ENCODE results near the gene MRPS12. TPM values are rescaled to one million over a fixed set of nuclear protein-coding genes. Genes with fewer than 3 reads are reported as not detected.

Gene MRPS12
- polyA plus RNA-seq, 2 donors = 15.0 to 54.4 TPM

- WGBS, 2 donors = 64 to 68% methylated on average over 9 to 10 of the region's 10 CpGs
- Histone ChIP-seq H3K9me3 (ENCODE audit: control insufficient read depth in 2 of 2, insufficient read depth in 1 of 2, low read depth in 1 of 2, low read length in 1 of 2) (no peaks in the 10 kb centered on the region), H3K4me1 (ENCODE audit: control insufficient read depth in 2 of 2, insufficient read depth in 2 of 2, low read length in 1 of 2) (peaks cover 2 to 4% of the 10 kb centered on the region in 2 donors), H3K4me3 (ENCODE audit: low read depth in 1 of 2, low read length in 2 of 2) (no peak overlapping the region), H3K27ac (ENCODE audit: low read depth in 2 of 2, low read length in 1 of 2) (no peak overlapping the region), H3K27me3 (ENCODE audit: control insufficient read depth in 1 of 2, insufficient read depth in 2 of 2, low read length in 2 of 2) (no peaks in the 10 kb centered on the region), H3K36me3 (ENCODE audit: control insufficient read depth in 2 of 2, insufficient read depth in 2 of 2, low read length in 1 of 2) (peaks cover 3 to 32% of the 10 kb centered on the region in 2 donors)
Observed at GRCh38 chr19:38908911-38909310, 21.8 kb upstream of the MRPS12 start.

GRCh38 chr19:38910488-38910887 lies 20.3 kb upstream of the MRPS12 start:
- Histone ChIP-seq H3K9me3 (ENCODE audit: control insufficient read depth in 2 of 2, insufficient read depth in 1 of 2, low read depth in 1 of 2, low read length in 1 of 2) (no peaks in the 10 kb centered on the region), H3K4me1 (ENCODE audit: control insufficient read depth in 2 of 2, insufficient read depth in 2 of 2, low read length in 1 of 2) (peaks cover 0 to 2% of the 10 kb centered on the region in 2 donors), H3K4me3 (ENCODE audit: low read depth in 1 of 2, low read length in 2 of 2) (no peak overlapping the region), H3K27ac (ENCODE audit: low read depth in 2 of 2, low read length in 1 of 2) (no peak overlapping the region), H3K27me3 (ENCODE audit: control insufficient read depth in 1 of 2, insufficient read depth in 2 of 2, low read length in 2 of 2) (no peaks in the 10 kb centered on the region), H3K36me3 (ENCODE audit: control insufficient read depth in 2 of 2, insufficient read depth in 2 of 2, low read length in 1 of 2) (peaks cover 3 to 28% of the 10 kb centered on the region in 2 donors)
- 93 to 95% methylated on average over 12 of the region's 12 CpGs for WGBS, 2 donors

GRCh38 chr19:38911388-38912001 lies 19.2 kb upstream of the MRPS12 start:
- peaks cover 0 to 2% of the 10 kb centered on the region in 2 donors for H3K4me1 ChIP-seq (ENCODE audit: control insufficient read depth in 2 of 2, insufficient read depth in 2 of 2, low read length in 1 of 2)
- WGBS, 2 donors = 59 to 65% methylated on average over 15 to 16 of the region's 16 CpGs
- no peak overlapping the region for H3K4me3 ChIP-seq (ENCODE audit: low read depth in 1 of 2, low read length in 2 of 2)
- H3K27me3 ChIP-seq (ENCODE audit: control insufficient read depth in 1 of 2, insufficient read depth in 2 of 2, low read length in 2 of 2) = no peaks in the 10 kb centered on the region
- no peak overlapping the region for H3K27ac ChIP-seq (ENCODE audit: low read depth in 2 of 2, low read length in 1 of 2)
- H3K9me3 ChIP-seq (ENCODE audit: control insufficient read depth in 2 of 2, insufficient read depth in 1 of 2, low read depth in 1 of 2, low read length in 1 of 2) = no peaks in the 10 kb centered on the region
- peaks cover 3 to 29% of the 10 kb centered on the region in 2 donors for H3K36me3 ChIP-seq (ENCODE audit: control insufficient read depth in 2 of 2, insufficient read depth in 2 of 2, low read length in 1 of 2)

- 71 to 73% methylated on average over 12 of the region's 12 CpGs for WGBS, 2 donors
- Histone ChIP-seq H3K9me3 (ENCODE audit: control insufficient read depth in 2 of 2, insufficient read depth in 1 of 2, low read depth in 1 of 2, low read length in 1 of 2) (no peaks in the 10 kb centered on the region), H3K27me3 (ENCODE audit: control insufficient read depth in 1 of 2, insufficient read depth in 2 of 2, low read length in 2 of 2) (no peaks in the 10 kb centered on the region), H3K4me3 (ENCODE audit: low read depth in 1 of 2, low read length in 2 of 2) (no peak overlapping the region), H3K27ac (ENCODE audit: low read depth in 2 of 2, low read length in 1 of 2) (no peak overlapping the region), H3K4me1 (ENCODE audit: control insufficient read depth in 2 of 2, insufficient read depth in 2 of 2, low read length in 1 of 2) (peaks cover 0 to 2% of the 10 kb centered on the region in 2 donors), H3K36me3 (ENCODE audit: control insufficient read depth in 2 of 2, insufficient read depth in 2 of 2, low read length in 1 of 2) (peaks cover 3 to 16% of the 10 kb centered on the region in 2 donors)
Observed at GRCh38 chr19:38912600-38913514, 17.9 kb upstream of the MRPS12 start.

- H3K4me3 ChIP-seq (ENCODE audit: low read depth in 1 of 2, low read length in 2 of 2) = no peak overlapping the region
- 92 to 96% methylated on average over 8 of the region's 8 CpGs for WGBS, 2 donors
- H3K27ac ChIP-seq (ENCODE audit: low read depth in 2 of 2, low read length in 1 of 2) = no peak overlapping the region
- H3K4me1 ChIP-seq (ENCODE audit: control insufficient read depth in 2 of 2, insufficient read depth in 2 of 2, low read length in 1 of 2) = peaks cover 2% of the 10 kb centered on the region in 2 donors
- peaks cover 3 to 11% of the 10 kb centered on the region in 2 donors for H3K36me3 ChIP-seq (ENCODE audit: control insufficient read depth in 2 of 2, insufficient read depth in 2 of 2, low read length in 1 of 2)
- H3K9me3 ChIP-seq (ENCODE audit: control insufficient read depth in 2 of 2, insufficient read depth in 1 of 2, low read depth in 1 of 2, low read length in 1 of 2) = no peaks in the 10 kb centered on the region
- H3K27me3 ChIP-seq (ENCODE audit: control insufficient read depth in 1 of 2, insufficient read depth in 2 of 2, low read length in 2 of 2) = no peaks in the 10 kb centered on the region
Observed at GRCh38 chr19:38913958-38914357, 16.8 kb upstream of the MRPS12 start.

GRCh38 chr19:38915329-38916321 lies 15.1 kb upstream of the MRPS12 start:
- WGBS, 2 donors = 89 to 92% methylated on average over 44 of the region's 44 CpGs
- H3K9me3 ChIP-seq (ENCODE audit: control insufficient read depth in 2 of 2, insufficient read depth in 1 of 2, low read depth in 1 of 2, low read length in 1 of 2) = no peaks in the 10 kb centered on the region
- no peak overlapping the region for H3K27ac ChIP-seq (ENCODE audit: low read depth in 2 of 2, low read length in 1 of 2)
- no peak overlapping the region for H3K4me3 ChIP-seq (ENCODE audit: low read depth in 1 of 2, low read length in 2 of 2)
- peaks cover 3 to 8% of the 10 kb centered on the region in 2 donors for H3K36me3 ChIP-seq (ENCODE audit: control insufficient read depth in 2 of 2, insufficient read depth in 2 of 2, low read length in 1 of 2)
- H3K4me1 ChIP-seq (ENCODE audit: control insufficient read depth in 2 of 2, insufficient read depth in 2 of 2, low read length in 1 of 2) = peaks cover 2% of the 10 kb centered on the region in 2 donors
- H3K27me3 ChIP-seq (ENCODE audit: control insufficient read depth in 1 of 2, insufficient read depth in 2 of 2, low read length in 2 of 2) = no peaks in the 10 kb centered on the region

GRCh38 chr19:38917516-38917915 lies 13.2 kb upstream of the MRPS12 start:
- peaks cover 0 to 2% of the 10 kb centered on the region in 2 donors for H3K4me1 ChIP-seq (ENCODE audit: control insufficient read depth in 2 of 2, insufficient read depth in 2 of 2, low read length in 1 of 2)
- WGBS, 2 donors = 83% methylated on average over 9 of the region's 9 CpGs

GRCh38 chr19:38917921-38918491 lies 12.7 kb upstream of the MRPS12 start:
- Histone ChIP-seq H3K9me3 (ENCODE audit: control insufficient read depth in 2 of 2, insufficient read depth in 1 of 2, low read depth in 1 of 2, low read length in 1 of 2) (no peaks in the 10 kb centered on the region), H3K36me3 (ENCODE audit: control insufficient read depth in 2 of 2, insufficient read depth in 2 of 2, low read length in 1 of 2) (peaks cover 3 to 13% of the 10 kb centered on the region in 2 donors), H3K27ac (ENCODE audit: low read depth in 2 of 2, low read length in 1 of 2) (no peak overlapping the region), H3K4me3 (ENCODE audit: low read depth in 1 of 2, low read length in 2 of 2) (no peak overlapping the region), H3K27me3 (ENCODE audit: control insufficient read depth in 1 of 2, insufficient read depth in 2 of 2, low read length in 2 of 2) (no peaks in the 10 kb centered on the region), H3K4me1 (ENCODE audit: control insufficient read depth in 2 of 2, insufficient read depth in 2 of 2, low read length in 1 of 2) (peaks cover 0 to 2% of the 10 kb centered on the region in 2 donors)
- WGBS, 2 donors = 65 to 70% methylated on average over 13 of the region's 13 CpGs

More at GRCh38 chr19:38917516-38917915, 13.2 kb upstream of the MRPS12 start:
- Histone ChIP-seq H3K27ac (ENCODE audit: low read depth in 2 of 2, low read length in 1 of 2) (no peak overlapping the region), H3K36me3 (ENCODE audit: control insufficient read depth in 2 of 2, insufficient read depth in 2 of 2, low read length in 1 of 2) (peaks cover 3 to 13% of the 10 kb centered on the region in 2 donors), H3K27me3 (ENCODE audit: control insufficient read depth in 1 of 2, insufficient read depth in 2 of 2, low read length in 2 of 2) (no peaks in the 10 kb centered on the region), H3K9me3 (ENCODE audit: control insufficient read depth in 2 of 2, insufficient read depth in 1 of 2, low read depth in 1 of 2, low read length in 1 of 2) (no peaks in the 10 kb centered on the region), H3K4me3 (ENCODE audit: low read depth in 1 of 2, low read length in 2 of 2) (no peak overlapping the region)
